Brain microvascular endothelial cell (primary cell): ENCODE results near the gene TMEM123.

Source experiments
- DNase-seq: peaks from one replicate; pipeline ENCODE4 v3.0.0-alpha.2; 2020
- H3K27ac ChIP-seq: fragments of 250-450 bp; sonication (Bioruptor Pico); 2 replicates; pipeline ENCODE4 v1.5.1; 2020; ENCODE audit warnings: mild to moderate bottlenecking, moderate library complexity
- H3K27me3 ChIP-seq: fragments of 250-450 bp; sonication (Bioruptor Pico); replicated peaks from 2 replicates; pipeline ENCODE4 v1.5.1; 2020; ENCODE audit warnings: mild to moderate bottlenecking
- H3K36me3 ChIP-seq: fragments of 250-450 bp; sonication (Bioruptor Pico); replicated peaks from 2 replicates; pipeline ENCODE4 v1.5.1; 2020; ENCODE audit warnings: mild to moderate bottlenecking
- H3K4me3 ChIP-seq: 2 replicates; pipeline ENCODE4 v1.5.1; 2011; ENCODE audit warnings: low read depth, mild to moderate bottlenecking, control low read depth, low read length, moderate library complexity
- in situ Hi-C: cut with HindIII; loops from 2 replicates; pipeline ENCODE4 v1.10.0; 2017; ENCODE audit warnings: low sequenced_read_pairs, low pct_ligation_motif_present
- TF ChIP-seq, protein P1 (sequence below): IDR thresholded peaks from 2 replicates; pipeline ENCODE4 v1.5.1; 2011; ENCODE audit warnings: low read depth, mild to moderate bottlenecking, moderate library complexity, low read length, control low read depth, inconsistent platforms; ENCODE audit errors: missing control alignments

The TMEM123 gene

DNA sequence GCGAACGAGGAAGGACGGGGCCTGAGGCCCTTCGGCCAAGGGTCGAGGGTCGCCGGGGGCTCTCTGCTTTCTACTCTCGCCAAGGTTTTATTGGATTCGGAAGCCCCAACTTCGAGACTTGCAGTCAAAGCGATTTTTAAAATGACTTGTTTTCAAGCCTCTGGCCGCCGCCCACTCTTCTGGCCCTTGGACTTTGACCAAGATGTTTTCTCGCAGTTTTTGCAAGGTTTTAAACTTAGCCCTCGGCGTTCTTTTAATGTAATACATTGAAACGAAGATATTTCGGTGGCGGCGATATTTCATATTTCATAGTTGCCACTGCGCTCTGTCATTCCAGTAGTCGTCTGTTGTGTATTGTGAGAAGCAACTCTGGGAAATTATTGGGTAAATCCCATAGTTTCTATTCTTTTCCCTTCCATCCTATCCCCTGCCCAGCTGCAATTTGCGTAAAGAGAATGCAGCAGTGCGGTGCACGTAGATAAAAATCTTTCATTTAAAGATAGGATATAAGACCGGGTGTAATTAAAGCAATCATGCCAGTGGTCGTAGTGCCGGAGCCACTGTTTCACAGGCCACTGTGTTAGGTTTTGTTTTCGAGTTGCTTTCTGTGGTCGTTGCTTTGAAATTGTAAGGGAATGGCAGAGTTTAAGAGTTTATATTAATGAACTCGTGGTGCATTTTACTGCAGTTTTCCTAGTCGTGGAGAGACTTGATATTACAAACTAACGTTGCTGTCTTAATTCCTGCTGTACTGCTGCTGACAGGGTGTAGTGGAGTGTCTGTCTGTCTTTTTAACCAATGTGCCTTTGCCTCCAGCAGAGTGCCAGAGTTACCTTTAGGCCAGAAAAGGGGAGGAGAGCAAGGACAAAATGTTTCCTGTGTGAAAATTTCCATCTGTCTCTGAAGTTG, 104.8 kb downstream of the TMEM123 start:
- Histone ChIP-seq H3K27me3 (no peaks in the 10 kb centered on the region), H3K4me3 (peak overlapping the region; percentile 95), H3K27ac (peak overlapping the region; percentile 97), H3K36me3 (no peaks in the 10 kb centered on the region)
- in situ Hi-C loops: no loop called here
- DNase-seq: peak; percentile 29
- TF ChIP-seq, protein P1, sequence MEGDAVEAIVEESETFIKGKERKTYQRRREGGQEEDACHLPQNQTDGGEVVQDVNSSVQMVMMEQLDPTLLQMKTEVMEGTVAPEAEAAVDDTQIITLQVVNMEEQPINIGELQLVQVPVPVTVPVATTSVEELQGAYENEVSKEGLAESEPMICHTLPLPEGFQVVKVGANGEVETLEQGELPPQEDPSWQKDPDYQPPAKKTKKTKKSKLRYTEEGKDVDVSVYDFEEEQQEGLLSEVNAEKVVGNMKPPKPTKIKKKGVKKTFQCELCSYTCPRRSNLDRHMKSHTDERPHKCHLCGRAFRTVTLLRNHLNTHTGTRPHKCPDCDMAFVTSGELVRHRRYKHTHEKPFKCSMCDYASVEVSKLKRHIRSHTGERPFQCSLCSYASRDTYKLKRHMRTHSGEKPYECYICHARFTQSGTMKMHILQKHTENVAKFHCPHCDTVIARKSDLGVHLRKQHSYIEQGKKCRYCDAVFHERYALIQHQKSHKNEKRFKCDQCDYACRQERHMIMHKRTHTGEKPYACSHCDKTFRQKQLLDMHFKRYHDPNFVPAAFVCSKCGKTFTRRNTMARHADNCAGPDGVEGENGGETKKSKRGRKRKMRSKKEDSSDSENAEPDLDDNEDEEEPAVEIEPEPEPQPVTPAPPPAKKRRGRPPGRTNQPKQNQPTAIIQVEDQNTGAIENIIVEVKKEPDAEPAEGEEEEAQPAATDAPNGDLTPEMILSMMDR: no peak

DNA sequence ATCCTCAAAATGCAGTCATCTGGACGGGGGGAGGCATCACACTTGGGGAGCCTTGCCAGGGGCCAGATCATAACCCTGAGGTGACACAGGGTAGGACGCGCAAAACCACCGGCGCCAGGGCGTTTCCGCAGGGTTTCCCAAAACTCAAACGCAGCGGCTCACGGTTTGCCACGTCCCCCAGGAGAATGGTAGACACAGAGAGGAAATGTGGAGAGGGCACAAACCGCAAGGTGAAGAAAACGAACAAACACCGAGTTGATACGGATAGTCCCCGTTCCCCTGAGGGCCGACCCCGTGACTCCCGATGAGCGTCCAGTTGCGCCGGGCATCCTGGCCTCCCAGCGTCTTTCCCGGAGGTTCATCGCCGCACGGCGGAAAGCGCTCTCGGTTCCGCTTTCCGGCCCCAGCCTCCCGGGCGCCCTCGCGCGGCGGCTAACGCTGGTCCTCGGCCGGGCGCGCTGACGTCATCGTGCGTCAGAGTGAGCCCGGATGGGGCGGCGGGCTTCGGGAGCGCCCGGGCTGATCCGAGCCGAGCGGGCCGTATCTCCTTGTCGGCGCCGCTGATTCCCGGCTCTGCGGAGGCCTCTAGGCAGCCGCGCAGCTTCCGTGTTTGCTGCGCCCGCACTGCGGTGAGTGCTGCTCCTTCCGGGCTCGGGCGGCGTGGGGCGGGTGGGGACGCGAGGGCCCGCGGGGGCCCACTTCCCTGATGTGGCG, 105.7 kb downstream of the TMEM123 start, which contains the start of gene BIRC2:
Gene BIRC2, plus strand, starts transcription at position 467 of the 714 bp plus-strand sequence. CDS start 2,641 bp downstream, outside the sequence.
- peak; percentile 79 for DNase-seq
- TF ChIP-seq, protein P1: peak; percentile 63
- in situ Hi-C loops: no loop called here

GRCh38 chr11:102346456-102346747, 106.2 kb downstream of the TMEM123 start:
- in situ Hi-C loops: no loop called here
- no peaks in the 10 kb centered on the region for H3K36me3 ChIP-seq
- peak overlapping the region; percentile 95 for H3K4me3 ChIP-seq
- no peaks in the 10 kb centered on the region for H3K27me3 ChIP-seq
- DNase-seq: no peak
- TF ChIP-seq, protein P1: no peak
- peak overlapping the region; percentile 97 for H3K27ac ChIP-seq

More for the DNA sequence above, 105.7 kb downstream of the TMEM123 start, which contains the start of gene BIRC2:
- Histone ChIP-seq H3K36me3 (no peaks in the 10 kb centered on the region), H3K27ac (peak within 1 kb of the TSS; percentile 97), H3K4me3 (peak within 1 kb of the TSS; percentile 95), H3K27me3 (no peaks in the 10 kb centered on the region)
